Tibial artery (tissue), 4 donors: ENCODE data around the gene MYOC.
"Not testable (repeated sequence)": the region's sequence is repeated elsewhere in the genome, so short reads cannot be mapped to it uniquely, and the experiment has no call there.

ENCODE experiments used
- DNase-seq, 2 donors: peaks; one replicate each; pipeline ENCODE4 v3.0.0-alpha.2; 2019
- H3K27ac ChIP-seq, 2 donors: fragments of 200-600 bp; sonication (generic) in 1 of 2; 1 replicate in 1 of 2; 2 replicates in 1 of 2; pipeline ENCODE4 v1.5.1; 2018 to 2019; ENCODE audit warnings: mild to moderate bottlenecking in 1 of 2
- H3K27me3 ChIP-seq, 2 donors: fragments of 200-600 bp; sonication (generic) in 1 of 2; one replicate each; pipeline versions ENCODE4 v1.5.1 to v1.6.0; 2016 to 2019
- H3K36me3 ChIP-seq, 3 donors: fragments of 200-600 bp; sonication (generic) in 2 of 3; one replicate each; pipeline ENCODE4 v1.5.1; 2016 to 2019; ENCODE audit warnings: mild to moderate bottlenecking in 2 of 3
- H3K4me1 ChIP-seq, 4 donors: fragments of 200-600 bp; sonication (generic) in 2 of 4; 1 replicate in 3 of 4; 2 replicates in 1 of 4; pipeline ENCODE4 v1.5.1; 2016 to 2019
- H3K4me3 ChIP-seq, 2 donors: fragments of 200-600 bp; sonication (generic) in 1 of 2; 1 replicate in 1 of 2; 2 replicates in 1 of 2; pipeline ENCODE4 v1.5.1; 2018 to 2019; ENCODE audit warnings: mild to moderate bottlenecking in 2 of 2
- H3K9me3 ChIP-seq, 3 donors: fragments of 200-600 bp; sonication (generic) in 1 of 3; one replicate each; pipeline ENCODE4 v1.5.1; 2016 to 2019
- intact Hi-C: fragments of 100-400 bp; cut with DNase I; formaldehyde crosslinking; loops from one replicate; pipeline ENCODE4 v1.15.0; 2023; ENCODE audit warnings: low total_unique reads
- TF ChIP-seq, protein P1 (sequence below), 2 experiments: fragments of 200-600 bp in 1 of 2; fragments of 450-650 bp in 1 of 2; IDR thresholded peaks; one replicate each; pipeline ENCODE4 v1.5.1; 2017 to 2019; ENCODE audit warnings: antibody characterized with exemption in 2 of 2, mild to moderate bottlenecking in 1 of 2, moderate library complexity in 1 of 2

MYOC gene

GRCh38 chr1:171623651-171624331, 28.7 kb downstream of the MYOC start:
- H3K36me3 ChIP-seq = no peaks in the 10 kb centered on the region
- no peaks in the 10 kb centered on the region for H3K9me3 ChIP-seq
- H3K27me3 ChIP-seq = peaks cover 0 to 2% of the 10 kb centered on the region in 2 donors
- H3K4me3 ChIP-seq = no peak overlapping the region
- intact Hi-C loops = no loop called here
- H3K4me1 ChIP-seq = no peaks in the 10 kb centered on the region
- no peak overlapping the region for H3K27ac ChIP-seq
- TF ChIP-seq, protein P1, sequence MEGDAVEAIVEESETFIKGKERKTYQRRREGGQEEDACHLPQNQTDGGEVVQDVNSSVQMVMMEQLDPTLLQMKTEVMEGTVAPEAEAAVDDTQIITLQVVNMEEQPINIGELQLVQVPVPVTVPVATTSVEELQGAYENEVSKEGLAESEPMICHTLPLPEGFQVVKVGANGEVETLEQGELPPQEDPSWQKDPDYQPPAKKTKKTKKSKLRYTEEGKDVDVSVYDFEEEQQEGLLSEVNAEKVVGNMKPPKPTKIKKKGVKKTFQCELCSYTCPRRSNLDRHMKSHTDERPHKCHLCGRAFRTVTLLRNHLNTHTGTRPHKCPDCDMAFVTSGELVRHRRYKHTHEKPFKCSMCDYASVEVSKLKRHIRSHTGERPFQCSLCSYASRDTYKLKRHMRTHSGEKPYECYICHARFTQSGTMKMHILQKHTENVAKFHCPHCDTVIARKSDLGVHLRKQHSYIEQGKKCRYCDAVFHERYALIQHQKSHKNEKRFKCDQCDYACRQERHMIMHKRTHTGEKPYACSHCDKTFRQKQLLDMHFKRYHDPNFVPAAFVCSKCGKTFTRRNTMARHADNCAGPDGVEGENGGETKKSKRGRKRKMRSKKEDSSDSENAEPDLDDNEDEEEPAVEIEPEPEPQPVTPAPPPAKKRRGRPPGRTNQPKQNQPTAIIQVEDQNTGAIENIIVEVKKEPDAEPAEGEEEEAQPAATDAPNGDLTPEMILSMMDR (IDR thresholded peaks at IDR 0.05) = no peak
- DNase-seq = no peak

- Histone ChIP-seq H3K36me3 (no peaks in the 10 kb centered on the region), H3K9me3 (no peaks in the 10 kb centered on the region), H3K4me1 (no peaks in the 10 kb centered on the region), H3K27me3 (peaks cover 0 to 2% of the 10 kb centered on the region in 2 donors), H3K27ac (no peak within 1 kb of the TSS), H3K4me3 (no peak within 1 kb of the TSS)
- intact Hi-C loops = no loop called here
- no peak for DNase-seq
- TF ChIP-seq, protein P1 (IDR thresholded peaks at IDR 0.05) = no peak
These were observed 30.4 kb downstream of the MYOC start, which contains the start of gene MYOCOS for GRCh38 chr1:171622152-171622462. Gene MYOCOS (plus strand): TSS chr1:171622243. CDS start chr1:171623884, 1,641 bp downstream.

GRCh38 chr1:171616586-171616985, 35.9 kb downstream of the MYOC start:
- TF ChIP-seq, protein P1 (IDR thresholded peaks at IDR 0.05) = no peak
- no peaks in the 10 kb centered on the region for H3K4me1 ChIP-seq
- H3K9me3 ChIP-seq = no peaks in the 10 kb centered on the region
- no peak overlapping the region for H3K27ac ChIP-seq
- H3K4me3 ChIP-seq = no peak overlapping the region
- no peaks in the 10 kb centered on the region for H3K36me3 ChIP-seq
- H3K27me3 ChIP-seq = no peaks in the 10 kb centered on the region
- intact Hi-C loops = no loop called here
- DNase-seq = no peak

DNA sequence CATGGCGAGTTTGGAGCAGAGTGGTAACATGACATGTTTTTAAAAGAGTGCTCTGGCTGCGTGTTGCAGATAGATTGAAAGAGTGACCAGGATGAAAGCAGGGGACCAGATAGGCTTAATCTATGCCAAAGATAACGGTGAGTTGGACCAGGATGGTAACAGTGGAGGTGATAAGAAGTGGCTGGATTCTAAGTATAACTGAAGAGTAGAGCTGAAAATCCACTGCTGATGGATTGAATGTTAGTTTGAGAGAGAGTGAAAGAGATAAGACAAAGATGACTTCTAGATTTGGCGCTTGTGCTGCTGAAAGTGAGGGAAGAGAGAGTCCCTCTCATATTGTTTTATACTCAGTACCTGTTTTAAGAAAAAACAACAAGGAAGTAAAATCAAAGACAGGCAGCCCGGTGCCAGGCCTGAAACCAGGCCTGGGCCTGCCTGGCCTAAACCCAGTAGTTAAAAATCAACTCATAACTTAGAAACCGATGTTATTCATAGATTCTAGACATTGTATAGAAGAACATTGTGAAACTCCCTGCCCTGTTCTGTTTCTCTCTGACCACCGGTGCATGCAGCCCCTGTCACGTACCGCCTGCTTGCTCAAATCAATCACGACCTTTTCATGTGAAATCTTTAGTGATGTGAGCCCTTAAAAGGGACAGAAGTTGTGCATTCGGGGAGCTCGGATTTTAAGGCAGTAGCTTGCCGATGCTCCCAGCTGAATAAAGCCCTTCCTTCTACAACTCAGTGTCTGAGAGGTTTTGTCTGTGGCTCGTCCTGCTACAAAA, 37.2 kb downstream of the MYOC start:
- intact Hi-C loops, H3K36me3 ChIP-seq, H3K27ac ChIP-seq, DNase-seq, H3K4me3 ChIP-seq, H3K9me3 ChIP-seq, H3K4me1 ChIP-seq, H3K27me3 ChIP-seq: not testable (repeated sequence)

DNA sequence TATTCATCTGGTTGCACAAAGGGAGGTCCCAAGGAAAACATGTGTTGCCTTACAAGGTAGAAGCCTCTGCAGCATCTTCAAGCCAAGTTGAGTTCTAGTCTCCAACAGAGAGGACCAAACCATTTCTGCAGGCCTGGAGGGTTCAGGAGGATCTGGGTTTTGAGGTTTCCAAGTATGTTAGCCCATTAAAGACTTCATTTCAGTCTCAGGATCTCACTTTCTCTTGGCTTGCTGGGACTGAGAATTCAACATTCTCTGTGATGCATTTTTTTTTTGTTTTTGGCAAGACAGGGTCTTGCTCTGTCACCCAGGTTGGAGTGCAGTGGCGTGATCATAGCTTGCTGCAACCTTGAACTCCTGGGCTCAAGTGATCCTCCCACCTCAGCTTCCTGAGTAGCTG, 39.2 kb downstream of the MYOC start:
- H3K4me1 ChIP-seq = no peaks in the 10 kb centered on the region
- no peaks in the 10 kb centered on the region for H3K9me3 ChIP-seq
- no peak overlapping the region for H3K4me3 ChIP-seq
- TF ChIP-seq, protein P1 (IDR thresholded peaks at IDR 0.05) = no peak
- intact Hi-C loops = no loop called here
- no peak overlapping the region for H3K27ac ChIP-seq
- no peaks in the 10 kb centered on the region for H3K36me3 ChIP-seq
- H3K27me3 ChIP-seq = no peaks in the 10 kb centered on the region
- no peak for DNase-seq

GRCh38 chr1:171611306-171611705, 41.2 kb downstream of the MYOC start:
- no peak for DNase-seq
- Histone ChIP-seq H3K27ac (no peak overlapping the region), H3K4me1 (no peaks in the 10 kb centered on the region), H3K4me3 (no peak overlapping the region), H3K9me3 (no peaks in the 10 kb centered on the region), H3K27me3 (no peaks in the 10 kb centered on the region), H3K36me3 (no peaks in the 10 kb centered on the region)
- intact Hi-C loops = no loop called here
- TF ChIP-seq, protein P1 (IDR thresholded peaks at IDR 0.05) = no peak
